ENCODE measurements around the gene DPH6. TPM values are rescaled to one million over a fixed set of nuclear protein-coding genes. Genes with fewer than 3 reads are reported as not detected.
"Not testable (repeated sequence)": the region's sequence is repeated elsewhere in the genome, so short reads cannot be mapped to it uniquely, and the experiment has no call there.

Gene DPH6
- total RNA-seq, 4 donors from 2014 or later = 20.9 to 37.8 (median 26.7) TPM

DNA sequence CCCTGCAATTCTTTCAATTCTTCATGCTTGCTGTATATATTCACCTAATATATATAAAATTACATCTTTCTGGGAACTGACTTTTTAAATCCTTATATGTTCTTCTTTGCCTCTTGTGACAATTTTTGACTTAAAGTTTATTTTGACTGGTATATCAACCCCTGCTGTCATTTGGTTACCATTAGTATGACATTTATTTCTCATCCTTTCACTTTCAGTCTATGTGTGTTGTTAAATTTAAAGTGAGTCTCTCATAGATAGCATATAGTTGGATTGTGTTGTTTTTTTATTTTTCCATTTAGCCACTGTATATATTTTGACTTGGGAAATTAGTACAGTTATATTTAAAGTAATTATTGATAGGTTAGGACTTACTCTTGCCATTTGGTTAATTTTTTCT is 194.9 kb downstream of the DPH6 start:
- H3K36me3 ChIP-seq = no peaks in the 10 kb centered on the region
- DNase-seq (ENCODE audit: low spot score in 2 of 2) = no peak
- H3K4me1 ChIP-seq = no peaks in the 10 kb centered on the region
- no peak overlapping the region for H3K4me3 ChIP-seq
- TF ChIP-seq POLR2A (IDR thresholded peaks at IDR 0.05) = no peak
- no peaks in the 10 kb centered on the region for H3K27me3 ChIP-seq
- H3K9me3 ChIP-seq = peaks cover 0 to 51% (median 12%) of the 10 kb centered on the region in 4 donors
- no peak overlapping the region for H3K27ac ChIP-seq

- no peak overlapping the region for H3K27ac ChIP-seq
- no peak overlapping the region for H3K4me3 ChIP-seq
- H3K9me3 ChIP-seq = peaks cover 0 to 39% (median 11%) of the 10 kb centered on the region in 4 donors
- WGBS, 2 donors = 68 to 93% methylated on average over 3 of the region's 3 CpGs
- H3K27me3 ChIP-seq = no peaks in the 10 kb centered on the region
- no peak for TF ChIP-seq EP300 (IDR thresholded peaks at IDR 0.05)
- H3K4me1 ChIP-seq = no peaks in the 10 kb centered on the region
- no peak for DNase-seq (ENCODE audit: low spot score in 2 of 2)
- H3K36me3 ChIP-seq = no peaks in the 10 kb centered on the region
These were observed 196.0 kb downstream of the DPH6 start for GRCh38 chr15:35349916-35350315.

DNA sequence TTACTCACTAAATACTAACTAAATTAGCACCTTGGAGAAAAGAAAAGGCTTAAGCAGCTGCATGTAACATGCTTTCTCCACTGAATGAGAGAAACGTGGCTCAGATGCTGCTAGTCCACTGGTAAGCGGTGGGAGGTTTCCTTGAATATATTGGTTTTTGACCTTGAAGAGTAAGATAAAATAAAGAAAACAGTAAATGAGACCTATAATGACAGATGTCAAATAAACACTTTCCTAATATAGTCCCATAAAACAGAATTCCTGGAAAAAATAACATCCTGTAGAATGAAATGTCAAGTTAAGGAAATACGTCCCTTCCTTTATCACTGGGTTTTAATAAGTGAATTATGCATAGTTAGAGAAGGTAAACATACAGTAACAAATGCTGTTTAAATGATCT is 215.0 kb downstream of the DPH6 start:
- no peak overlapping the region for H3K4me3 ChIP-seq
- TF ChIP-seq, protein P1, sequence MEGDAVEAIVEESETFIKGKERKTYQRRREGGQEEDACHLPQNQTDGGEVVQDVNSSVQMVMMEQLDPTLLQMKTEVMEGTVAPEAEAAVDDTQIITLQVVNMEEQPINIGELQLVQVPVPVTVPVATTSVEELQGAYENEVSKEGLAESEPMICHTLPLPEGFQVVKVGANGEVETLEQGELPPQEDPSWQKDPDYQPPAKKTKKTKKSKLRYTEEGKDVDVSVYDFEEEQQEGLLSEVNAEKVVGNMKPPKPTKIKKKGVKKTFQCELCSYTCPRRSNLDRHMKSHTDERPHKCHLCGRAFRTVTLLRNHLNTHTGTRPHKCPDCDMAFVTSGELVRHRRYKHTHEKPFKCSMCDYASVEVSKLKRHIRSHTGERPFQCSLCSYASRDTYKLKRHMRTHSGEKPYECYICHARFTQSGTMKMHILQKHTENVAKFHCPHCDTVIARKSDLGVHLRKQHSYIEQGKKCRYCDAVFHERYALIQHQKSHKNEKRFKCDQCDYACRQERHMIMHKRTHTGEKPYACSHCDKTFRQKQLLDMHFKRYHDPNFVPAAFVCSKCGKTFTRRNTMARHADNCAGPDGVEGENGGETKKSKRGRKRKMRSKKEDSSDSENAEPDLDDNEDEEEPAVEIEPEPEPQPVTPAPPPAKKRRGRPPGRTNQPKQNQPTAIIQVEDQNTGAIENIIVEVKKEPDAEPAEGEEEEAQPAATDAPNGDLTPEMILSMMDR (IDR thresholded peaks at IDR 0.05) = no peak
- TF ChIP-seq EP300 (IDR thresholded peaks at IDR 0.05) (no peak), POLR2A (IDR thresholded peaks at IDR 0.05) (no peak)
- H3K9me3 ChIP-seq = no peaks in the 10 kb centered on the region
- no peak overlapping the region for H3K27ac ChIP-seq
- WGBS, 2 donors = 73 to 77% methylated on average over 3 of the region's 3 CpGs
- DNase-seq (ENCODE audit: low spot score in 2 of 2) = no peak
- no peaks in the 10 kb centered on the region for H3K27me3 ChIP-seq
- H3K36me3 ChIP-seq = peaks cover 0 to 5% (median 0%) of the 10 kb centered on the region in 3 donors
- H3K4me1 ChIP-seq = no peaks in the 10 kb centered on the region

DNA sequence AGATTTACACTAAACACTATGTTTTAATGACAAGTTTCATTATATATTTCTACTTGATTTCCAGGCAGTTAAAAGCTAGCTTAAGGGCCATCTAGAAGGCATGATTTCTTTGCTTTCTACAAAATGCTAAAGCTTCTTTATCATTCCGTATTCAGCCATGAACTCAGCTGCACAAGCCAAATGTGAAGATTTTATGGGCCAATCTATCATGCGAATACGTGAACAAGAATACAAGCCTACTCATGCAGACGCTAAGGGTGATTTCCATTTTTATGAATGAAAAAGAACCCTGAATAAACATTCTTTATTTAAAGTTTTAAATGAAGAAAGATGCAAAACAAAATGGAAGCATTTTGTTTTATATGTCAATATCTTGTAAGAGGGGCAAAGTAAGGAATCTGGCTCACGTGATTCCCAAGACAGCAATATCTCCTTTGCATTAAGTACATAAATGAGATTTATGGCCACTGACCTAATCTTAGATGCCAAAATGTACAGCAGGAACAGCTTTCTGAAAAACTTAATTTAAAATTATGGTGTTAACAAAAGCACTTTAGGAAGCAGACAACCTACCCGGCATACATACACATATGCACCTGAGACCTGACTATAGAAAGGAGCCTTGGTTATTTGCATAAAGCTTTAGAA is 215.8 kb downstream of the DPH6 start:
- TF ChIP-seq POLR2A (IDR thresholded peaks at IDR 0.05) = no peak
- TF ChIP-seq EP300 (IDR thresholded peaks at IDR 0.05) = no peak
- TF ChIP-seq, protein P1 (IDR thresholded peaks at IDR 0.05) = no peak
- no peak overlapping the region for H3K4me3 ChIP-seq
- H3K36me3 ChIP-seq = peaks cover 0 to 5% (median 0%) of the 10 kb centered on the region in 3 donors
- no peak overlapping the region for H3K27ac ChIP-seq
- WGBS, 2 donors = 62 to 71% methylated on average over 6 of the region's 6 CpGs
- DNase-seq (ENCODE audit: low spot score in 2 of 2) = no peak
- H3K9me3 ChIP-seq = no peaks in the 10 kb centered on the region
- H3K27me3 ChIP-seq = no peaks in the 10 kb centered on the region
- no peaks in the 10 kb centered on the region for H3K4me1 ChIP-seq

GRCh38 chr15:35329521-35329961 is 216.4 kb downstream of the DPH6 start:
- DNase-seq (ENCODE audit: low spot score in 2 of 2) = no peak
- no peak for TF ChIP-seq EP300 (IDR thresholded peaks at IDR 0.05)
- TF ChIP-seq, protein P1 (IDR thresholded peaks at IDR 0.05) = no peak
- TF ChIP-seq POLR2A (IDR thresholded peaks at IDR 0.05) = no peak
- Histone ChIP-seq H3K9me3 (no peaks in the 10 kb centered on the region), H3K27ac (no peak overlapping the region), H3K36me3 (peaks cover 0 to 5% (median 0%) of the 10 kb centered on the region in 3 donors), H3K4me1 (no peaks in the 10 kb centered on the region), H3K4me3 (no peak overlapping the region), H3K27me3 (no peaks in the 10 kb centered on the region)
- 53 to 74% methylated on average over 1 of the region's 1 CpG for WGBS, 2 donors

DNA sequence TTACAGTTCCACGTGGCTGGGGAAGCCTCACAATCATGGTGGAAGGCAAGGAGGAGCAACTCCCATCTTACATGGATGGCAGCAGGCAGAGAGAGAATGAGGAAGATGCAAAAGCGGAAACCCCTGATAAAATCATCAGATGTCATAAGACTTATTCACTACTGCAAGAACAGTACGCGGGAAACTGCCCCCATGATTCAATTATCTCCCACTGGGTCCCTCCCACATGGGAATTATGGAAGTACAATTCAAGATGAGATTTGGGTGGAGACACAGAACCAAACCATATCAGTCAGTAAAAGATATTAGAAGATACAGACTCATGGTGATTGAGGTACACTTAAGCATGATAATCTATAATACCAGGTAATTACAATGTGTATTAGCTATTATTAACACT is 217.1 kb downstream of the DPH6 start:
- not testable (repeated sequence) for H3K27ac ChIP-seq; DNase-seq (ENCODE audit: low spot score in 2 of 2); H3K4me1 ChIP-seq; H3K9me3 ChIP-seq; H3K4me3 ChIP-seq; H3K27me3 ChIP-seq; H3K36me3 ChIP-seq
- whole genome bisulfite sequencing, 2 donors = 87 to 89% methylated on average over 4 of the region's 4 CpGs

DNA sequence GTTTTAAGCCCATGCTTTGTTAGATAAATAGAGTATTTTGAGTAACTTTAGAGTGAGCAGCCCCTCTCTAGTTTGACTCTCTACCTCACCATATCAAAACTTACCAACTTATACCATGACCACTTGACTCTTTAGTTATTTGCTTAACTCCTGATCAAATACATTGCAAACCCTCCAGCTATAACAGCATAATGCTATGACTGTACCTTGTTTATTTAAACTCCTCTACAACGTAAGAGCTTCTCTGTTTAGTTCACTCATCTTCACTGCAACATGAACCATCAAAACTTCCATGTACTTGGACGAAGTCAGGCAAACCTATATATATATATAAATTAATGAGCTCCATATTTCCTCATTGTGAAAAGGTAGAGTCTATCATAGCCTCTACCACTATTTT is 218.2 kb downstream of the DPH6 start:
- 63 to 93% methylated on average over 2 of the region's 2 CpGs for WGBS, 2 donors
- TF ChIP-seq, protein P1 (IDR thresholded peaks at IDR 0.05) = no peak
- no peak for TF ChIP-seq EP300 (IDR thresholded peaks at IDR 0.05)
- TF ChIP-seq POLR2A (IDR thresholded peaks at IDR 0.05) = no peak

More for the DNA sequence above, 218.2 kb downstream of the DPH6 start:
- Histone ChIP-seq H3K27me3 (no peaks in the 10 kb centered on the region), H3K9me3 (no peaks in the 10 kb centered on the region), H3K36me3 (peaks cover 0 to 5% (median 0%) of the 10 kb centered on the region in 3 donors), H3K4me1 (no peaks in the 10 kb centered on the region), H3K4me3 (no peak overlapping the region), H3K27ac (no peak overlapping the region)
- no peak for DNase-seq (ENCODE audit: low spot score in 2 of 2)
